ENCODE data around the gene KCNJ2.

KCNJ2 gene

DNA sequence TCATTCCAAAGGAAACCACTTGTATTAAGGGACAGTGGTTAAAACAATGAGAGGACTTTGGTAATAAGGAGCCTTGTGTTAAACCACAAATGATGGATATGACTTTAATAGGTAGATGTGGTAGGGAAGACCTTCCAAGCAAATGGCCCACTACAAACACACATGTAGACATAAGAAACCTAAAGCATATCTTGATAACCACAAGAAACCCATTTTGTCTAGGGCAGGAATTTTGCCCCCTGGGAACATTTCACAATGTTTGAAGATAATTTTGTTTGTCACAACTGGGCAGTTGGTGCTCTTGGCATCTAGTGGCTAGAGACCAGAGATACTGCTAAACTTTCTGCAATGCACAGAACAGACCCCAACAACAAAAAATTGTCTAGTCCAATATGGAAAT is 25.8 kb downstream of the KCNJ2 start:
- H3K9ac ChIP-seq (ENCODE audit: low read length): no peak overlapping the region
- no peaks in the 10 kb centered on the region for H3K4me1 ChIP-seq (ENCODE audit: control insufficient read depth in 1 of 2, insufficient read depth in 2 of 2, low read length in 2 of 2)
- H2AK5ac ChIP-seq (ENCODE audit: low read length): no peak overlapping the region
- no peak overlapping the region for H3K4ac ChIP-seq (ENCODE audit: low read depth, low read length)
- H3K27me3 ChIP-seq (ENCODE audit: insufficient read depth, low read length): no peaks in the 10 kb centered on the region
- H3K79me1 ChIP-seq (ENCODE audit: low read length): no peaks in the 10 kb centered on the region
- H3K14ac ChIP-seq (ENCODE audit: low read length): no peak overlapping the region
- no peak overlapping the region for H3K27ac ChIP-seq (ENCODE audit: low read depth, low read length)
- peak; percentile 15 to 69 for DNase-seq
- H2BK120ac ChIP-seq (ENCODE audit: insufficient read depth, low read length, poor library complexity): no peak overlapping the region
- H2AFZ ChIP-seq (ENCODE audit: insufficient read depth, low read length, poor library complexity): no peak overlapping the region
- no peak overlapping the region for H3K4me2 ChIP-seq (ENCODE audit: low read length)
- H3K36me3 ChIP-seq (ENCODE audit: control insufficient read depth in 1 of 2, insufficient read depth in 2 of 2, low read length in 2 of 2): no peaks in the 10 kb centered on the region
- no peaks in the 10 kb centered on the region for H3K79me2 ChIP-seq (ENCODE audit: control insufficient read depth, insufficient read depth, low read length, poor library complexity)
- H3K4me3 ChIP-seq (ENCODE audit: low read depth, low read length): no peak overlapping the region
- H4K8ac ChIP-seq (ENCODE audit: low read depth, low read length): no peak overlapping the region
- no peak overlapping the region for H2BK12ac ChIP-seq (ENCODE audit: low read length)
- H4K12ac ChIP-seq (ENCODE audit: low read depth, low read length): no peak overlapping the region
- H2BK5ac ChIP-seq (ENCODE audit: low read depth, low read length, poor library complexity): no peak overlapping the region
- no peaks in the 10 kb centered on the region for H3K9me3 ChIP-seq (ENCODE audit: insufficient read depth, low read depth, low read length)
- H3K23ac ChIP-seq (ENCODE audit: low read length): no peak overlapping the region
- H3K18ac ChIP-seq (ENCODE audit: low read length): no peak overlapping the region
- H4K91ac ChIP-seq (ENCODE audit: low read depth, low read length): no peak overlapping the region

DNA sequence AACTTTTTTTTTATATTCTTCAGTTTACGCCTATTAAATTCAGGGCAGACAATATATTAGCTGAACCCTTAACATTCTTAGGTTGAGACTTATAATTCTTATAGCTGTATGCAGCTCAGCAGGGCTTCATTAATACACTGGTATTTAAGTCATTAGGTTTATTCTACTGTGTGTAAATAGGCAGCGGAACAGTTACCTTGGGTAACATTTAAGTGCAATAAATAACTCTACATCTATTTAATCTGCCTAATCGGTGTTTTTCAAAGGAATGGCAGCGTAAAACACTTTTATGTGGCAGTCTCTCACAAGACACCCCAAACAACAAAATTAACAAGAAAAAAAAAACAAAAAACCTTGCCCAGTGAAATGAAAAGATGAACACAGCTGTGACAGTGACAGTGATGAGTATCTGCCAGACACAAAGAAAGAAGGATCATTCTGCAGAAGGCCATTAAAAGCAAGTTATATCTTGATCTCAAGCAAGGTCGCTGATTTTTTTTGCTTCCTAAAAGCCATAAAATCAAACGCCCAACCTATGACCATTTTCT is 32.6 kb downstream of the KCNJ2 start:
- Histone ChIP-seq H3K79me2 (ENCODE audit: control insufficient read depth, insufficient read depth, low read length, poor library complexity) (no peaks in the 10 kb centered on the region), H4K8ac (ENCODE audit: low read depth, low read length) (no peak overlapping the region), H3K4me1 (ENCODE audit: control insufficient read depth in 1 of 2, insufficient read depth in 2 of 2, low read length in 2 of 2) (no peaks in the 10 kb centered on the region), H3K27me3 (ENCODE audit: insufficient read depth, low read length) (no peaks in the 10 kb centered on the region), H3K18ac (ENCODE audit: low read length) (no peak overlapping the region), H2AK5ac (ENCODE audit: low read length) (no peak overlapping the region), H3K4me3 (ENCODE audit: low read depth, low read length) (no peak overlapping the region), H2BK12ac (ENCODE audit: low read length) (no peak overlapping the region), H3K27ac (ENCODE audit: low read depth, low read length) (no peak overlapping the region), H3K9me3 (ENCODE audit: insufficient read depth, low read depth, low read length) (peaks cover 2% of the 10 kb centered on the region), H4K91ac (ENCODE audit: low read depth, low read length) (no peak overlapping the region), H3K4ac (ENCODE audit: low read depth, low read length) (no peak overlapping the region), H3K9ac (ENCODE audit: low read length) (no peak overlapping the region), H2BK5ac (ENCODE audit: low read depth, low read length, poor library complexity) (no peak overlapping the region), H2BK120ac (ENCODE audit: insufficient read depth, low read length, poor library complexity) (no peak overlapping the region), H3K14ac (ENCODE audit: low read length) (no peak overlapping the region), H3K79me1 (ENCODE audit: low read length) (no peaks in the 10 kb centered on the region), H3K23ac (ENCODE audit: low read length) (no peak overlapping the region), H2AFZ (ENCODE audit: insufficient read depth, low read length, poor library complexity) (no peak overlapping the region), H3K36me3 (ENCODE audit: control insufficient read depth in 1 of 2, insufficient read depth in 2 of 2, low read length in 2 of 2) (no peaks in the 10 kb centered on the region), H4K12ac (ENCODE audit: low read depth, low read length) (no peak overlapping the region), H3K4me2 (ENCODE audit: low read length) (no peak overlapping the region)
- no peak for DNase-seq
- WGBS (ENCODE audit: extremely low coverage, insufficient coverage, insufficient read length): no CpG with 5 or more reads among the region's 6 CpGs

DNA sequence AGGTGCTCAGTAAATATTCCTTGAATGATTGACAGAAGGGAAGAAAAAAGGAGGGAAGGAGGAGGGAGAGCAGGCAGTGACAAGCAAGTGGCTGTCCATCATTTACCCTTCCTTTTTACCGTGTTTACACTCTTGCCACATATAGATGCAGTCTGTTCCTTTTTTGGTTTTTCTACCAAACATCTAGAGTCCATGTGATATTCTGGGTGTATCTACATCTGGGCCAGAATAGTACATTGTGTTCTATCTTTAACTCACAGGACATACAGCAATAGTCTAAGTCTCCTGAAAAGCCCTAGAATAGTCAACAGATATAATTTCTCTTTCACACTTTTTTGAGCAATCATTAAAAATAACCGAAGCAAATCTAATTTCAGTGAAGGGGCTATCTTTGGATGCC is 33.5 kb downstream of the KCNJ2 start:
- Histone ChIP-seq H3K27me3 (ENCODE audit: insufficient read depth, low read length) (no peaks in the 10 kb centered on the region), H3K18ac (ENCODE audit: low read length) (no peak overlapping the region), H3K9me3 (ENCODE audit: insufficient read depth, low read depth, low read length) (peaks cover 2% of the 10 kb centered on the region), H2BK5ac (ENCODE audit: low read depth, low read length, poor library complexity) (no peak overlapping the region), H3K4me1 (ENCODE audit: control insufficient read depth in 1 of 2, insufficient read depth in 2 of 2, low read length in 2 of 2) (no peaks in the 10 kb centered on the region), H2AFZ (ENCODE audit: insufficient read depth, low read length, poor library complexity) (no peak overlapping the region), H2BK12ac (ENCODE audit: low read length) (no peak overlapping the region), H2BK120ac (ENCODE audit: insufficient read depth, low read length, poor library complexity) (no peak overlapping the region), H3K14ac (ENCODE audit: low read length) (no peak overlapping the region), H3K4me3 (ENCODE audit: low read depth, low read length) (no peak overlapping the region), H4K12ac (ENCODE audit: low read depth, low read length) (no peak overlapping the region), H3K4ac (ENCODE audit: low read depth, low read length) (no peak overlapping the region), H4K8ac (ENCODE audit: low read depth, low read length) (no peak overlapping the region), H3K79me2 (ENCODE audit: control insufficient read depth, insufficient read depth, low read length, poor library complexity) (no peaks in the 10 kb centered on the region), H3K36me3 (ENCODE audit: control insufficient read depth in 1 of 2, insufficient read depth in 2 of 2, low read length in 2 of 2) (no peaks in the 10 kb centered on the region), H4K91ac (ENCODE audit: low read depth, low read length) (no peak overlapping the region), H3K4me2 (ENCODE audit: low read length) (no peak overlapping the region), H2AK5ac (ENCODE audit: low read length) (no peak overlapping the region), H3K79me1 (ENCODE audit: low read length) (no peaks in the 10 kb centered on the region), H3K9ac (ENCODE audit: low read length) (no peak overlapping the region), H3K27ac (ENCODE audit: low read depth, low read length) (no peak overlapping the region), H3K23ac (ENCODE audit: low read length) (no peak overlapping the region)
- DNase-seq: no peak
- no CpG with 5 or more reads among the region's 2 CpGs for WGBS (ENCODE audit: extremely low coverage, insufficient coverage, insufficient read length)

DNA sequence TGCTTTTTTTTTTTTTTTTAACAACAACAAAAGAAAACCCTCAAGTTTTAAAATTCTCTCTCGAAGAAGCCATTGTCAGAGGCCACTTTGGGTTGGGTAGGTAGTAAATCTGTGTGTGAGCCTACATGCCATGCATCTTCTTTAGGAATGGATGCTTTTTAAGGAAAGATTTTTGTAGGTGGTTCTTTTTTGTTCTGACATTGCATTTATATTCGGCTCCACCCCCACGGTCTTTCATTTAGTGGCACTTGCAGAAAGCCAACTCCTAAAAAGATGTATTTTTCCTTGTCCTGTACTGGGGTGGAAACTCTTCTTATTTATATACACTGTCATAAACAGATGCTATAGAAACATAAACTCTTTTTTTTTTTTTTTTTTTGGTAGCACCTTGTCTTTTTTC is 35.1 kb downstream of the KCNJ2 start:
- Histone ChIP-seq H2AK5ac (ENCODE audit: low read length) (no peak overlapping the region), H3K18ac (ENCODE audit: low read length) (no peak overlapping the region), H3K14ac (ENCODE audit: low read length) (no peak overlapping the region)

More for the DNA sequence above, 35.1 kb downstream of the KCNJ2 start:
- H3K4me2 ChIP-seq (ENCODE audit: low read length): no peak overlapping the region
- no peak overlapping the region for H3K4ac ChIP-seq (ENCODE audit: low read depth, low read length)
- no peak overlapping the region for H4K91ac ChIP-seq (ENCODE audit: low read depth, low read length)
- peaks cover 2% of the 10 kb centered on the region for H3K9me3 ChIP-seq (ENCODE audit: insufficient read depth, low read depth, low read length)
- H2BK5ac ChIP-seq (ENCODE audit: low read depth, low read length, poor library complexity): no peak overlapping the region
- H3K79me1 ChIP-seq (ENCODE audit: low read length): no peaks in the 10 kb centered on the region
- no peaks in the 10 kb centered on the region for H3K36me3 ChIP-seq (ENCODE audit: control insufficient read depth in 1 of 2, insufficient read depth in 2 of 2, low read length in 2 of 2)
- peaks cover 0 to 2% of the 10 kb centered on the region in 2 experiments for H3K4me1 ChIP-seq (ENCODE audit: control insufficient read depth in 1 of 2, insufficient read depth in 2 of 2, low read length in 2 of 2)
- no peak overlapping the region for H3K9ac ChIP-seq (ENCODE audit: low read length)
- no peak overlapping the region for H4K12ac ChIP-seq (ENCODE audit: low read depth, low read length)
- no peak overlapping the region for H3K23ac ChIP-seq (ENCODE audit: low read length)
- no peaks in the 10 kb centered on the region for H3K79me2 ChIP-seq (ENCODE audit: control insufficient read depth, insufficient read depth, low read length, poor library complexity)
- no peaks in the 10 kb centered on the region for H3K27me3 ChIP-seq (ENCODE audit: insufficient read depth, low read length)
- no peak for DNase-seq
- H2AFZ ChIP-seq (ENCODE audit: insufficient read depth, low read length, poor library complexity): no peak overlapping the region
- H3K27ac ChIP-seq (ENCODE audit: low read depth, low read length): no peak overlapping the region
- H2BK120ac ChIP-seq (ENCODE audit: insufficient read depth, low read length, poor library complexity): no peak overlapping the region
- no peak overlapping the region for H2BK12ac ChIP-seq (ENCODE audit: low read length)
- H4K8ac ChIP-seq (ENCODE audit: low read depth, low read length): no peak overlapping the region
- no CpG with 5 or more reads among the region's 3 CpGs for WGBS (ENCODE audit: extremely low coverage, insufficient coverage, insufficient read length)
- H3K4me3 ChIP-seq (ENCODE audit: low read depth, low read length): no peak overlapping the region

Data from trophoblast cell (in vitro differentiated cells and primary cell).